ENCODE results near the gene ACER2.

Gene ACER2

DNA sequence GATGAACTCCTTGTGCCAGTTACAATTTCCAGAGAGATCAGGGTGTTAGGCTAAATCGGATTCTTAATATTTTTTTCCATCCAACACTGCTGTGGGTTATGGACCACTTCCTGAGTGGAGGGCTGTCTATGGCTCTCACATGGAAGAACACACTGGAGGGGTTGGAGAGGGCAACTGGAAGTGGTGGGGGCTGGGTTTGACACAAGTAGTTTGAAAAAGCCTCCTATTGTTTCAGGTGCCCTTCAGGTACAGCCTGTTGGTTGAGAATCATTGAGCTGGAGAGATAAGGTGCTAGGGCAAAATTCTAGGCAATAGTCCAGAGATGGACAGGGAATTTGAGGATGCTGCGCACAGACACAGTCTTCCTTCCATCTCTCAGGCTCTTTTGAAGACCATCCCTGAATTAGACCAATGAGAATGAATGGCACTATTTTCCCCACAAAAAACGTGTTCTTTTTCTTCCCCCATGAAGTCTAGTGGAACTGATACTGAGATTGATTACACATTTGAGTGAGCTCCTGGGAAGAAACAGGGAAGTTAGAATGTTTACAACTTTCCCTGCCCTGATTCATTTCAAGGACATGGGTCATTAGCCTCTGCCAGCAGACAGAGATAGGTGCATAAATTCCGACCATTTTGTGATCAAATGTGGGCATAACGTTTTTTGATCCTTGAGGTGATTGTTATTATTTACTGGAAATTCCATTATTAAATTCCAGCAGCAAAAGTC lies 87.7 kb downstream of the ACER2 start:
- peaks cover 6% of the 10 kb centered on the region for H3K27me3 Mint-ChIP-seq
- no peaks in the 10 kb centered on the region for H3K36me3 Mint-ChIP-seq
- H3K27ac Mint-ChIP-seq, result no peak overlapping the region
- H3K4me1 Mint-ChIP-seq (ENCODE audit: low read depth), result peaks cover 10% of the 10 kb centered on the region
- H3K9me3 Mint-ChIP-seq (ENCODE audit: low read depth), result no peaks in the 10 kb centered on the region
- H3K4me3 Mint-ChIP-seq, result no peak overlapping the region

DNA sequence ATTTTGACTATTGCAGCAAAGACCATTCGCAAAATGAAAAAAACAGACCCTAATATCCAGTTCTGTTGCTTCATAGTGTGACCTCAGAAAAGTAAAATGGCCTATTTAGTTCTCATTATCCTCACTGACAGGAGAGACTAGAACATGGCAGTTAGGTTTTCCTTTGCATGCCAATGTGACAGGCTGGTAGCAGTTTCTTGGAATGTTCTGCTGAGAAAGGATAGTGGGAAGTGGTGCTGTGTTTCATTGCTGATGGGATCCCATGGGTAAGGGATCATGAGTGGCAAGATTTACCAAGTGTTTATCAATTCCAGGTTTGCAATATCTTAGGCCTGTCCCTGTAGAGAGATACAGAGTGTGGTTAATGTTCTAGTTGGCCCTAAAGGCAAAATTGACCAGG lies 88.5 kb downstream of the ACER2 start:
- H3K4me1 Mint-ChIP-seq (ENCODE audit: low read depth), result peaks cover 10% of the 10 kb centered on the region
- H3K27ac Mint-ChIP-seq, result no peak overlapping the region
- no peaks in the 10 kb centered on the region for H3K9me3 Mint-ChIP-seq (ENCODE audit: low read depth)
- no peak overlapping the region for H3K4me3 Mint-ChIP-seq
- peaks cover 6% of the 10 kb centered on the region for H3K27me3 Mint-ChIP-seq
- no peaks in the 10 kb centered on the region for H3K36me3 Mint-ChIP-seq

GRCh38 chr9:19498015-19498414 lies 89.2 kb downstream of the ACER2 start:
- H3K4me1 Mint-ChIP-seq (ENCODE audit: low read depth), result peaks cover 9% of the 10 kb centered on the region
- H3K27ac Mint-ChIP-seq, result no peak overlapping the region
- H3K27me3 Mint-ChIP-seq, result peaks cover 5% of the 10 kb centered on the region
- H3K4me3 Mint-ChIP-seq, result no peak overlapping the region
- H3K9me3 Mint-ChIP-seq (ENCODE audit: low read depth), result no peaks in the 10 kb centered on the region
- H3K36me3 Mint-ChIP-seq, result no peaks in the 10 kb centered on the region
